GM23338 (cell line): ENCODE measurements around the gene ZMAT5. TPM values are rescaled to one million over a fixed set of nuclear protein-coding genes. Genes with fewer than 3 reads are reported as not detected.

Source experiments
- ATAC-seq: fragments of 200-7000 bp; cut with Tn5 transposase; 3 replicates; pipeline ENCODE4 v1.9.1; 2020
- DNase-seq: peaks from one replicate; pipeline ENCODE4 v3.0.0-alpha.2; 2015; ENCODE audit warnings: low spot score
- H2AFZ ChIP-seq: fragments of 200-600 bp; sonication (generic); 2 replicates; pipeline ENCODE4 v1.8.0; 2016; ENCODE audit warnings: antibody characterized with exemption, mild to moderate bottlenecking, moderate library complexity
- H3F3A ChIP-seq: fragments of 200-600 bp; sonication (generic); replicated peaks from 2 replicates; pipeline ENCODE4 v1.8.0; 2017; ENCODE audit warnings: antibody characterized with exemption, mixed run types, low read depth
- H3K27ac ChIP-seq: fragments of 200-600 bp; sonication (generic); 2 replicates; pipeline ENCODE4 v1.6.1; 2016; ENCODE audit warnings: low read depth
- H3K27me3 ChIP-seq: fragments of 200-600 bp; sonication (generic); 2 replicates; pipeline ENCODE4 v1.8.0; 2016; ENCODE audit warnings: mild to moderate bottlenecking, mixed run types, moderate library complexity; ENCODE audit not compliant: insufficient read depth
- H3K36me3 ChIP-seq: fragments of 200-600 bp; sonication (generic); 2 replicates; pipeline ENCODE4 v1.8.0; 2016; ENCODE audit warnings: mild to moderate bottlenecking; ENCODE audit not compliant: insufficient read depth
- H3K4me1 ChIP-seq: fragments of 200-600 bp; sonication (generic); 2 replicates; pipeline ENCODE4 v1.8.0; 2016; ENCODE audit warnings: mild to moderate bottlenecking, moderate library complexity; ENCODE audit not compliant: insufficient read depth
- H3K4me2 ChIP-seq: fragments of 200-600 bp; sonication (generic); 2 replicates; pipeline ENCODE4 v1.7.1; 2017; ENCODE audit warnings: mixed run types
- H3K4me3 ChIP-seq: fragments of 200-600 bp; sonication (generic); 2 replicates; pipeline ENCODE4 v1.6.1; 2016; ENCODE audit warnings: mixed run types
- H3K79me2 ChIP-seq: fragments of 200-600 bp; sonication (generic); replicated peaks from 2 replicates; pipeline ENCODE4 v1.8.0; 2017; ENCODE audit warnings: mild to moderate bottlenecking; ENCODE audit not compliant: insufficient read depth
- H3K9me2 ChIP-seq: fragments of 200-600 bp; sonication (generic); 2 replicates; pipeline ENCODE4 v1.8.0; 2017; ENCODE audit not compliant: insufficient read depth
- H4K20me1 ChIP-seq: fragments of 200-600 bp; sonication (generic); replicated peaks from 2 replicates; pipeline ENCODE4 v1.8.0; 2017; ENCODE audit warnings: mild to moderate bottlenecking; ENCODE audit not compliant: insufficient read depth
- H3K27ac Mint-ChIP-seq: 2 replicates; pipeline ENCODE4 v1.8.0; 2020; ENCODE audit warnings: inconsistent platforms, mild to moderate bottlenecking, moderate library complexity, mixed read lengths
- H3K27me3 Mint-ChIP-seq: 3 replicates; pipeline ENCODE4 v1.8.0; 2022; ENCODE audit warnings: low read depth, mild to moderate bottlenecking, moderate library complexity, mixed read lengths, inconsistent platforms; ENCODE audit not compliant: insufficient read depth, poor library complexity
- H3K36me3 Mint-ChIP-seq: 3 replicates; pipeline ENCODE4 v1.8.0; 2021; ENCODE audit warnings: low read depth, mild to moderate bottlenecking, inconsistent platforms, moderate library complexity, mixed read lengths
- H3K4me1 Mint-ChIP-seq: 3 replicates; pipeline ENCODE4 v1.8.0; 2020; ENCODE audit warnings: mild to moderate bottlenecking, inconsistent platforms, mixed read lengths
- H3K4me3 Mint-ChIP-seq: 3 replicates; pipeline ENCODE4 v1.8.0; 2021; ENCODE audit warnings: moderate library complexity, mild to moderate bottlenecking, inconsistent platforms, mixed read lengths
- H3K9me3 Mint-ChIP-seq: 3 replicates; pipeline ENCODE4 v1.8.0; 2020; ENCODE audit warnings: moderate library complexity, mild to moderate bottlenecking, inconsistent platforms, mixed read lengths
- CREB1 ChIP-seq: fragments of 250-450 bp; sonication (Bioruptor Pico); IDR thresholded peaks from 2 replicates; pipeline ENCODE4 v1.5.0; 2020; ENCODE audit warnings: low read depth, mild to moderate bottlenecking, moderate library complexity
- CTCF ChIP-seq, 2 experiments: fragments of 200-600 bp in 1 of 2; sonication (generic) in 1 of 2; conservative IDR thresholded peaks; 2 replicates each; pipeline versions ENCODE4 v1.5.1 to v1.6.1; 2016 to 2017; ENCODE audit warnings: antibody characterized with exemption in 2 of 2, low read depth in 2 of 2, mild to moderate bottlenecking in 2 of 2, moderate library complexity in 1 of 2
- ETS1 ChIP-seq: IDR thresholded peaks from 2 replicates; pipeline ENCODE4 v1.6.1; 2016; ENCODE audit warnings: antibody characterized with exemption
- EZH2 ChIP-seq: fragments of 200-600 bp; sonication (generic); IDR thresholded peaks from one replicate; pipeline ENCODE4 v1.8.0; 2017; ENCODE audit warnings: antibody characterized with exemption, mild to moderate bottlenecking, low read depth; ENCODE audit not compliant: unreplicated experiment
- EZH2phosphoT487 ChIP-seq: fragments of 200-600 bp; sonication (generic); IDR thresholded peaks from one replicate; pipeline ENCODE4 v1.8.1; 2018; ENCODE audit warnings: antibody characterized with exemption; ENCODE audit not compliant: unreplicated experiment
- JUNB ChIP-seq: IDR thresholded peaks from one replicate; pipeline ENCODE4 v1.6.1; 2016; ENCODE audit warnings: antibody characterized with exemption; ENCODE audit not compliant: unreplicated experiment
- NANOG ChIP-seq: IDR thresholded peaks from 2 replicates; pipeline ENCODE4 v1.6.1; 2016; ENCODE audit warnings: antibody characterized with exemption, borderline replicate concordance
- POLR2AphosphoS5 ChIP-seq: IDR thresholded peaks from 2 replicates; pipeline ENCODE4 v1.6.1; 2016; ENCODE audit warnings: antibody characterized with exemption, low read depth
- STAT1 ChIP-seq: IDR thresholded peaks from one replicate; pipeline ENCODE4 v1.6.1; 2016; ENCODE audit warnings: antibody characterized with exemption; ENCODE audit not compliant: unreplicated experiment
- ZNF114 ChIP-seq: fragments of 250-450 bp; sonication (Bioruptor Pico); IDR thresholded peaks from 2 replicates; pipeline ENCODE4 v1.5.0; 2020; ENCODE audit warnings: mild to moderate bottlenecking, moderate library complexity
- ZNF331 ChIP-seq: fragments of 250-450 bp; sonication (Bioruptor Pico); IDR thresholded peaks from 2 replicates; pipeline ENCODE4 v1.5.0; 2020; ENCODE audit warnings: low read depth, mild to moderate bottlenecking, moderate library complexity
- polyA plus RNA-seq: library from polyadenylated mRNA; unstranded; fragments of >200 nt; fragmentation: Nextera tagmentation; extraction: Ambion mirVana; gene quantifications from 2 replicates; pipeline ENCODE4 v1.2.1, GENCODE V29; 2016
- total RNA-seq: library from RNA; depleted of rRNA; stranded (reverse); fragments of >200 nt; shearing (Covaris generic); gene quantifications from 2 replicates; pipeline ENCODE4 v1.2.3, GENCODE V29; 2014
- TF ChIP-seq, protein P1 (sequence below): IDR thresholded peaks from one replicate; pipeline ENCODE4 v1.6.1; 2018; ENCODE audit warnings: antibody characterized with exemption; ENCODE audit not compliant: unreplicated experiment
- TF ChIP-seq, protein P2 (sequence below): fragments of 250-450 bp; sonication (Bioruptor Pico); IDR thresholded peaks from 2 replicates; pipeline ENCODE4 v1.5.0; 2020; ENCODE audit warnings: mild to moderate bottlenecking, moderate library complexity

The ZMAT5 gene
- total and polyA plus RNA-seq, 2 experiments from 2014 or later: 14.6 to 25.4 TPM

- no peak for TF ChIP-seq JUNB
- TF ChIP-seq STAT1: no peak
These were observed 8.7 kb downstream of the ZMAT5 start (continued) for GRCh38 chr22:29758068-29758622.

DNA sequence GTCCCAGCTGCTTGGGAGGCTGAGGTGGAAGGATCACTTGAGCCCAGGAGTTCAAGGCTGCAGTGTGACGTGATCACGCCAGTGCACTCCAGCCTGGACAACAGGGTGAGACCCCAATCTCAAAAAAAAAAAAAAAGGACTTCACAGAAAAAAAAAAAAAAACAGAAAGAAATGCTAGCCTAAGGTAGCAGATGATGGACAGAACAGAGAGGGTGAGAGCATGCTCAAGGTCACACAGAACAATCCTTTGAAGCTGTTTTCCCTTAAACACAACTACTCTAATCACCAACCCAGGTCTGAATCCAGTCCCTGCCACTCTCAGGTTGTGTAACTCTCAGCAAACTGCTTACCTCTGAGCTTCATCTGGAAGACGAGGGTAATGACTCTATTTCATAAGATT lies 9.7 kb downstream of the ZMAT5 start:
- no peak for TF ChIP-seq ETS1
- TF ChIP-seq ZNF331: no peak
- no peak for TF ChIP-seq ZNF114 (CRISPR knock-in tag)
- no peak for TF ChIP-seq JUNB
- no peak for TF ChIP-seq STAT1
- TF ChIP-seq, protein P1, sequence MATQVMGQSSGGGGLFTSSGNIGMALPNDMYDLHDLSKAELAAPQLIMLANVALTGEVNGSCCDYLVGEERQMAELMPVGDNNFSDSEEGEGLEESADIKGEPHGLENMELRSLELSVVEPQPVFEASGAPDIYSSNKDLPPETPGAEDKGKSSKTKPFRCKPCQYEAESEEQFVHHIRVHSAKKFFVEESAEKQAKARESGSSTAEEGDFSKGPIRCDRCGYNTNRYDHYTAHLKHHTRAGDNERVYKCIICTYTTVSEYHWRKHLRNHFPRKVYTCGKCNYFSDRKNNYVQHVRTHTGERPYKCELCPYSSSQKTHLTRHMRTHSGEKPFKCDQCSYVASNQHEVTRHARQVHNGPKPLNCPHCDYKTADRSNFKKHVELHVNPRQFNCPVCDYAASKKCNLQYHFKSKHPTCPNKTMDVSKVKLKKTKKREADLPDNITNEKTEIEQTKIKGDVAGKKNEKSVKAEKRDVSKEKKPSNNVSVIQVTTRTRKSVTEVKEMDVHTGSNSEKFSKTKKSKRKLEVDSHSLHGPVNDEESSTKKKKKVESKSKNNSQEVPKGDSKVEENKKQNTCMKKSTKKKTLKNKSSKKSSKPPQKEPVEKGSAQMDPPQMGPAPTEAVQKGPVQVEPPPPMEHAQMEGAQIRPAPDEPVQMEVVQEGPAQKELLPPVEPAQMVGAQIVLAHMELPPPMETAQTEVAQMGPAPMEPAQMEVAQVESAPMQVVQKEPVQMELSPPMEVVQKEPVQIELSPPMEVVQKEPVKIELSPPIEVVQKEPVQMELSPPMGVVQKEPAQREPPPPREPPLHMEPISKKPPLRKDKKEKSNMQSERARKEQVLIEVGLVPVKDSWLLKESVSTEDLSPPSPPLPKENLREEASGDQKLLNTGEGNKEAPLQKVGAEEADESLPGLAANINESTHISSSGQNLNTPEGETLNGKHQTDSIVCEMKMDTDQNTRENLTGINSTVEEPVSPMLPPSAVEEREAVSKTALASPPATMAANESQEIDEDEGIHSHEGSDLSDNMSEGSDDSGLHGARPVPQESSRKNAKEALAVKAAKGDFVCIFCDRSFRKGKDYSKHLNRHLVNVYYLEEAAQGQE: no peak
- TF ChIP-seq NANOG: no peak
- TF ChIP-seq, protein P2, sequence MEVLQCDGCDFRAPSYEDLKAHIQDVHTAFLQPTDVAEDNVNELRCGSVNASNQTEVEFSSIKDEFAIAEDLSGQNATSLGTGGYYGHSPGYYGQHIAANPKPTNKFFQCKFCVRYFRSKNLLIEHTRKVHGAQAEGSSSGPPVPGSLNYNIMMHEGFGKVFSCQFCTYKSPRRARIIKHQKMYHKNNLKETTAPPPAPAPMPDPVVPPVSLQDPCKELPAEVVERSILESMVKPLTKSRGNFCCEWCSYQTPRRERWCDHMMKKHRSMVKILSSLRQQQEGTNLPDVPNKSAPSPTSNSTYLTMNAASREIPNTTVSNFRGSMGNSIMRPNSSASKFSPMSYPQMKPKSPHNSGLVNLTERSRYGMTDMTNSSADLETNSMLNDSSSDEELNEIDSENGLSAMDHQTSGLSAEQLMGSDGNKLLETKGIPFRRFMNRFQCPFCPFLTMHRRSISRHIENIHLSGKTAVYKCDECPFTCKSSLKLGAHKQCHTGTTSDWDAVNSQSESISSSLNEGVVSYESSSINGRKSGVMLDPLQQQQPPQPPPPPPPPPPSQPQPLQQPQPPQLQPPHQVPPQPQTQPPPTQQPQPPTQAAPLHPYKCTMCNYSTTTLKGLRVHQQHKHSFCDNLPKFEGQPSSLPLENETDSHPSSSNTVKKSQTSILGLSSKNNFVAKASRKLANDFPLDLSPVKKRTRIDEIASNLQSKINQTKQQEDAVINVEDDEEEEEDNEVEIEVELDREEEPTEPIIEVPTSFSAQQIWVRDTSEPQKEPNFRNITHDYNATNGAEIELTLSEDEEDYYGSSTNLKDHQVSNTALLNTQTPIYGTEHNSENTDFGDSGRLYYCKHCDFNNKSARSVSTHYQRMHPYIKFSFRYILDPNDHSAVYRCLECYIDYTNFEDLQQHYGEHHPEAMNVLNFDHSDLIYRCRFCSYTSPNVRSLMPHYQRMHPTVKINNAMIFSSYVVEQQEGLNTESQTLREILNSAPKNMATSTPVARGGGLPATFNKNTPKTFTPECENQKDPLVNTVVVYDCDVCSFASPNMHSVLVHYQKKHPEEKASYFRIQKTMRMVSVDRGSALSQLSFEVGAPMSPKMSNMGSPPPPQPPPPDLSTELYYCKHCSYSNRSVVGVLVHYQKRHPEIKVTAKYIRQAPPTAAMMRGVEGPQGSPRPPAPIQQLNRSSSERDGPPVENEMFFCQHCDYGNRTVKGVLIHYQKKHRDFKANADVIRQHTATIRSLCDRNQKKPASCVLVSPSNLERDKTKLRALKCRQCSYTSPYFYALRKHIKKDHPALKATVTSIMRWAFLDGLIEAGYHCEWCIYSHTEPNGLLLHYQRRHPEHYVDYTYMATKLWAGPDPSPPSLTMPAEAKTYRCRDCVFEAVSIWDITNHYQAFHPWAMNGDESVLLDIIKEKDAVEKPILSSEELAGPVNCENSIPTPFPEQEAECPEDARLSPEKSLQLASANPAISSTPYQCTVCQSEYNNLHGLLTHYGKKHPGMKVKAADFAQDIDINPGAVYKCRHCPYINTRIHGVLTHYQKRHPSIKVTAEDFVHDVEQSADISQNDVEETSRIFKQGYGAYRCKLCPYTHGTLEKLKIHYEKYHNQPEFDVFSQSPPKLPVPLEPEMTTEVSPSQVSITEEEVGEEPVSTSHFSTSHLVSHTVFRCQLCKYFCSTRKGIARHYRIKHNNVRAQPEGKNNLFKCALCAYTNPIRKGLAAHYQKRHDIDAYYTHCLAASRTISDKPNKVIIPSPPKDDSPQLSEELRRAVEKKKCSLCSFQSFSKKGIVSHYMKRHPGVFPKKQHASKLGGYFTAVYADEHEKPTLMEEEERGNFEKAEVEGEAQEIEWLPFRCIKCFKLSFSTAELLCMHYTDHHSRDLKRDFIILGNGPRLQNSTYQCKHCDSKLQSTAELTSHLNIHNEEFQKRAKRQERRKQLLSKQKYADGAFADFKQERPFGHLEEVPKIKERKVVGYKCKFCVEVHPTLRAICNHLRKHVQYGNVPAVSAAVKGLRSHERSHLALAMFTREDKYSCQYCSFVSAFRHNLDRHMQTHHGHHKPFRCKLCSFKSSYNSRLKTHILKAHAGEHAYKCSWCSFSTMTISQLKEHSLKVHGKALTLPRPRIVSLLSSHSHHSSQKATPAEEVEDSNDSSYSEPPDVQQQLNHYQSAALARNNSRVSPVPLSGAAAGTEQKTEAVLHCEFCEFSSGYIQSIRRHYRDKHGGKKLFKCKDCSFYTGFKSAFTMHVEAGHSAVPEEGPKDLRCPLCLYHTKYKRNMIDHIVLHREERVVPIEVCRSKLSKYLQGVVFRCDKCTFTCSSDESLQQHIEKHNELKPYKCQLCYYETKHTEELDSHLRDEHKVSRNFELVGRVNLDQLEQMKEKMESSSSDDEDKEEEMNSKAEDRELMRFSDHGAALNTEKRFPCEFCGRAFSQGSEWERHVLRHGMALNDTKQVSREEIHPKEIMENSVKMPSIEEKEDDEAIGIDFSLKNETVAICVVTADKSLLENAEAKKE (CRISPR knock-in tag): no peak
- no peak for TF ChIP-seq POLR2AphosphoS5
- no peak for TF ChIP-seq EZH2phosphoT487
- TF ChIP-seq CTCF (conservative IDR thresholded peaks at IDR 0.05; ENCODE audit: low read depth in 2 of 2): no peak
- TF ChIP-seq CREB1 (CRISPR knock-in tag): no peak
- TF ChIP-seq EZH2: no peak
- no peak overlapping the region for H3K27ac ChIP-seq
- no peak overlapping the region for H2AFZ ChIP-seq
- H3K4me3 ChIP-seq: no peak overlapping the region
- no peaks in the 10 kb centered on the region for H3K27me3 ChIP-seq
- H3K9me2 ChIP-seq: no peaks in the 10 kb centered on the region
- no peaks in the 10 kb centered on the region; the same call in 2 of the 3 replicates for H3K4me1 Mint-ChIP-seq
- H4K20me1 ChIP-seq: no peaks in the 10 kb centered on the region
- H3K4me1 ChIP-seq: no peaks in the 10 kb centered on the region
- H3K36me3 ChIP-seq: no peaks in the 10 kb centered on the region
- no peaks in the 10 kb centered on the region for H3F3A ChIP-seq
- no peak overlapping the region for H3K4me3 Mint-ChIP-seq
- H3K27me3 Mint-ChIP-seq: peaks cover 6% of the 10 kb centered on the region
- H3K4me2 ChIP-seq: no peak overlapping the region
- H3K79me2 ChIP-seq: no peaks in the 10 kb centered on the region
- H3K27ac Mint-ChIP-seq: no peak overlapping the region
- DNase-seq: no peak
- no peaks in the 10 kb centered on the region for H3K9me3 Mint-ChIP-seq
- ATAC-seq: no peak
- no peaks in the 10 kb centered on the region for H3K36me3 Mint-ChIP-seq
